GM18519 (cell line): ENCODE measurements around the gene TRIM40.
"Not testable (repeated sequence)": the region's sequence is repeated elsewhere in the genome, so short reads cannot be mapped to it uniquely, and the experiment has no call there.

ENCODE experiments used
- ATAC-seq: cut with Tn5 transposase; IDR thresholded peaks from one replicate; pipeline ENCODE4 v1.9.1; 2021; ENCODE audit warnings: mild to moderate bottlenecking, moderate library complexity; ENCODE audit not compliant: unreplicated experiment, low FRiP score

Gene TRIM40

DNA sequence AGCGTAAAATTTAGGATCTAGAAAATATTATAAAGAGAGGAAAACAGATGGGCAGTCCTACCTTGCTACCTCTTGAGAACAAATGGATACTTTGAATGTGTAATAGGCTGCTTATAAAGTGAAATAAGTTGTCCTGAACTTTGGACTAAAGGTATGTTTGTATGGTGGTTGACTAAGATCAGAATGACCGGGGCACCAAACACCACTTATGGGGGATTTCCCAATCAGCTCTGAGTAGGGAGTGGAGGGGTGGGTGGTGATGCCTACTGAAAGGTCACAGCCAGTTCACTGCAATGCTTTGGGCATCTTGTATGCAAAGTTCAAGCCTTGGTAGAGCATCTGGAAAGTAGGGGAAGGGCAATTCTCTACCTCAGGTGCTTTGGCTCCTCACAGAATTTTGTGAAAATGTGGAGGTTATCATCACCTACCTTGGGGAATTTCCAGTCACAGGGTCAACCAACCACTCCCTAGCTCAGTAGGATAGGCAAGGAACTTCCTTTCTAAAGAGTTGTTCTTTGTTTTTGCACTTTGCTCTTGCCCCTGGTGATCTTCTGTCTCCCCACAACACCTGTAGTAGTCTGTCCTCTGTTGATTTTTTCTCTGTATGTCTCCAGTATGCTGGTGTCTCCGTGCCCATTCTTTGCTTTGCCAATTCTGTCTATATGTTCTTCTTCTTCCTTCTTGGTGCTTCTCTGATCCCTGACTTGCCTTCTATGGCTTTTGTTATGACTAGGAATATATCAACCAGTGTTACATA, 22.8 kb upstream of the TRIM40 start, which contains the start of gene TRIM31:
Gene TRIM31, minus strand, starts transcription at position 88 of the 757 bp plus-strand sequence. CDS start 285 bp downstream, outside the sequence.
- no peak for ATAC-seq

DNA sequence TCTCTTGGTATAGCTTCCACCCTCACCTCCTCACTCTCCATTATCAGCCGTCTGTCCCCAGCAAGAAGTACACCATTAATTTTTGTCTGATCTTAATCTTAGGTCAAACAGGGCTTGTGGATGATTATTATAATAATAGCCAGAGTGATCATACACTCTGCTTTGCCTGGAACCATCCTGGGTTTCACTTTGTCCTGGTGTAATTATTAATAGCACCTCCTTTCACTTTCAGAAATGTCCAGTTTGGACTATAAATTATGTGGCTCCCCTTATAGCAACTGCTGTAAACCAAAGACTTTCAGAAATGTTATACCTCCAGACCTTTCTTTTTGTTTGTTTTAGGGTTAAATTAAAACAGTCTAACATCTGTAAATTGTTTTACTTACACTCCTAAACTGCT, 22.1 kb upstream of the TRIM40 start:
- ATAC-seq = no peak

DNA sequence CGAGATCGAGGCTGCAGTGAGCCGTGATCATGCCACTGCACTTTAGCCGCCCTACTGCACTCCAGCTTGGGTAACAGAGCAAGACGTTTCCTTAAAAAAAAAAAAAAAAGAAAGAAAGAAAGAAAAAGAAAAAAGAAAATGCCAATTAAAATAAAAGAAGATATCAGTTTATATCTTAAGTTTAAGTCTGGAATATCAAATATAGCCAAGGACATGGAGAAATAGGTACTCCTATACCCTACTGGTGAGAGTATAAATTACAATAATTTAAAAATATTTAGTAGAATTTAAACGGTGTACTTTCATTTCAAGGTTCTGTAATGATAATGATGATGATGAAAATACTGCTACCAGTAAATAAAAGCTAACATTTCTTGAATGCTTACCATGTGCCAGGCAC, 19.2 kb upstream of the TRIM40 start:
- ATAC-seq = no peak

DNA sequence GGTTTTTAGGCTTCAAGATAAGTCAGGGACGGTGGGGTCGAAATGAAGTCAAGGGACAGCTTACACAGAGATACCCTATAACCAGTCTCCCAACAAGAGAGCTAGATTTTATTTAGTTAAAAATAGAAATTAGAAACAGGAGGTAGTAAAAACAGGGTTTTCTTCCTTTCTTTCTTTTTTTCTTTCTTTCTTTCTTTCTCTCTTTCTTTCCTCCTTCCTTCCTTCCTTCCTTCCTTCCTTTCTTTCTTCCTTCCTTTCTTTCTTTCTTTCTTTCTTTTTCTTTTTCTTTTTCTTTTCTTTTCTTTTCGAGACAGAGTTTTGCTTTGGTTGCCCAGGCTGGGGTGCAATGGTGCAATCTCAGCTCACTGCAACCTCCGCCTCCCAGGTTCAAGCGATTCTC, 17.2 kb upstream of the TRIM40 start:
- ATAC-seq = not testable (repeated sequence)

DNA sequence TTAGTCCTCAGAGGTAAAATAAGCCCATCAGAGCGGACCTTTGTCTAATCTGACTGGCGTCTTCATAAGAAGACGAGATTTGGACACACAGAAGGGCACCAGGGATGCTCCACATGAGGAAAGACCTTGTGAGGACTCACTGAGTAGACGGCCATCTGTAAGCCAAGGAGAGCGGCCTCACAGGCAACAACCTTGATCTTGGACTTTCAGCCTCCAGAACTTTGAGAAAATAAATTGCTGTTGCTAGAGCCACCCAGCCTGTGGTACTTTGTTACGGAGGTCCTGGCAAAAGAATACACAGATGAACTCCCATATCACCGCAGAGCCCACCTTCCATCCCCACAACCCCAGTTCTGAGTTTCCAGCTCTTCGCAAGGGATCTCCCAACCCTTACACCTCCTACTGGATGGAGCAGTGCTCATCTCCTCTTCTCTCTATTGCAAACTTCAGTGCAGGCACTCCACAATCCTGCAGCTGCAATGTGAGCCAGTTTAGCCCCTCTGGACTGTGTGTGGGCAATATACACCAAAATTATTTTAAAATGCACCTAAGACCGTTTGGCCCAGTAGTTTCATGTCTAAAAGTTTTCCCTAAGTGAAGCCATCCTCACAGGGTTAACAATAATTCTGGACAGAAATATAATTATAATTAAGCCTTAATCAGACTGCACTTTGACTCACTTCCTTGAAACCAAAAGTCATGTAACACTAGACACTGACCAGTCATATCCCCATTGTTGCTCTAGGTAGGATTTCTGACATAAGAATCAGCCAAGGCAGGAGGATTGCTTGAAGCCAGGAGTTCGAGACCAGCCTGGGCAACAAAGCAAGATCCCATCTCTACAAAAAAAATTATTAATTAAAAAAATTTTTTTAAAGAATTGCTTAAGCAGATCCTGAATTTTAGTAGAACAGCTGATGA, 14.2 kb upstream of the TRIM40 start:
- no peak for ATAC-seq

DNA sequence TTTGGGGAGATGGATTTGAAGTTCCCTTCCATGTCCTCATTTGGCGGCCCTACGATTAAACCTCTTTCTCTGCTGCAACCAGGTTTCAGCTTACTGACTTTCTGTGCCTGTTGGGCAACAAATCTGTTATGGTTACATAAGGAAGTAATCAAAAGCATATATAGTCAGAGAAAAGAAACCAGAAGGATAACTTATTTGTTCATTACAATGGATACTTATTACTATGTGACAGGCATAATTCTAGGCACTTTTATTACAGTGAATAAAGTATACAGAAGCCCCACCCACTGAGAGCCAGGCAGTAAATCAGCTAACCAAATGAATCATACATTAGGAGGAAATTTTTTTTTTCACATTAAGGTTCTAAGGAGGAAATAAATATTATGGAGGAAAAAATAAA, 13.4 kb upstream of the TRIM40 start:
- ATAC-seq = no peak

DNA sequence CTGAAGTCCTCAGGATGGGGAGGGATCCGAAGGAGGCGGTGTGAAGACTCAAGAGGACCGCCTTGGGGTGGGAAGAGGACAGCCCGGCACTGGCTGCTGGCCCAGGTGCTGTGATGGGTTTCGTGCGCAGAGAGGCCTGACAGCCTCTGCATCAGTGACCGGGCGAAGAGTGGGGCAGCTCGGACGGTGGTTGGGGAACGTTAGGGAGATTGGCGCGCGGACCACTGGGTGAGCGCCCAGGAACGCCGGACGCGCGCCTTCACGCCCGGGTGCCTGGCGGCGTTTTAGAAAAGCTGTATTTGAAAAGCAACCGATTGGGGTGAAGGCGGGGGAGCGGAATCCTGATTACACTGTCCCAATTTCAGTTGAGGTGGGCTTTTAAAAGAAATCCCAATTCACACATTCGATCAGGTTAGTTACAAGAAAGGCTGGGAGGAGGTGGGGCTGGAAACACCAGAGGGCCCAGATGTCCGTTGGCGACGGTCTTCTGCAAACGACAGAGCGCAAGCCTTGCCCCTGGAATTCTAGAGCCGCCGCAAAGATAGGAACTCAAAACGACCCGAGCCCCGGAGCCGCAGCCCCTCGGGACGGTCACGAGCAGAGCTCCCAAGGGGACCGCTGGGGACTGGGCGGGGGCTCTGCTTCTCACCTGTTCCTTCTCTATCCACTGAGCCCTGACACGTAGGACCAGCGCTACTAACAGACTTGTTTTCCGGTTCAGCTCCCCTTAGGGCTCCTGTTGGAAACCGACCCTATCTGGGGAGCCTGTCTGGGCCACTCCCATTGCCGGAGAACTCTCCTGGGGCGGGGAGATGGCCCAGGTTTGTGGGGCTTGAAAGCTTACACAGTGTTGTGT, 8.5 kb upstream of the TRIM40 start:
- no peak for ATAC-seq

DNA sequence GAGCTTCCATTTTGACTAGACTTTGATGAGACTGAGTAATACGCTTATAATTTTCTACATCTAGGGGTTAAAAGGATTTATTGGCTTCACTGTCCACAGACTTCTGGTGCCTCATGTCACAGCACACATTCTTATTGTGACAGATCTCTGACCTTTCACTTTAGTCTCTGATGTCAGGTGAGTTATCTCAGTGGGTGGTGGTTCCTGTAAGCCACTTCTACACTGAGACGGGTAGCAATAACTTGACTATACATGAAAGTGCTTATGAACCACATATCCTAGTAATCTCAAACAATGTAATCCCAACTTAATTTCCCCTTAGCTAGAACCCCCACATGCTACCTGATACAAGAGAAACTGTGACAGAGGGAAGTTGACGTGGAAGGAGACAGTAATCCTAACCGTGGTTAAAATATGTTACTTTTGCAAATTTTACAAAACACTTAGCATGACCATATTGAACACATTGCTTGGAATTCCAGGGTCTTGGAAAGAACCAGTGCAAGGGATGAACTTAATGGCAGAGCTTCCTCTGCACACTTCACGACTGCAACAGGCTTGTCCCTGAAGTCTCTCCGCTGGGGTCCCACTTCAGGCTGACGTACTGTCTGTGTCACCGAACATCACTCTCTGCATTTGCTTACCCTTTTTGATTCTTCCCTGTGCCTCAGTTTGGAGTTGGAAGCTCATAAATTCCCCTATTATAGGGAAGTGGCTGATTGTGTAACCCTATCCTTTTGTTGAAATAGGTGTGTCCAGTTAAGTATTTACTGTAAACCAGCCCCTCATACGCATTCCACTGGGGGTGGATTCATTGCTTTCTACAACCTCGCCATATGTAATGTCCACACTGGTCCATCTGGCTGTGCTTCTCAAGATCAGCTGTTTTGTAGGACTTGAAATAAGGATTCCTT, 6.4 kb upstream of the TRIM40 start:
- ATAC-seq = no peak

DNA sequence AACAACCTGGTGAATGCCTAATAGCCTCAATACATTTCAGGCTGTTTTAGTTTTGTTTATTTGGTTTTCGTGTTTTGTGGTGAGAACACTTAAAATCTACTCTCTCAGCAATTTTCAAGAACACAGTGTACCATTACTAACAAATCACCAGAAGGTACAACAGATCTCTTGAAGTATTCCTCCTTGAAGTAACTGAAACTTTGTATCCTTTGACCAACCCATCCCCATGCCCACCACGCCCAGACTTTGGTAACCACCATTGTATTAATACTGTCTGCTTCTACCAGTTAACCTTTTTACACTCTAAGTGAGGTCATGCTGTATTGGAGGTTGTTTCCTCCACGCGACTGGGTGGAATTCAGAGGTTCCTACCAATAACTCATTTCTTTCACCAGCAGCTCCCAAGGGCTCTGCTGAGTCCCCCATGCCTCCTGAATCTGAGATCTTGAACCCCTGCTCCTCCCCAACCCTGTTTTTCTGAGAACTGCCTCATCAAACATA, 5.7 kb upstream of the TRIM40 start:
- no peak for ATAC-seq

DNA sequence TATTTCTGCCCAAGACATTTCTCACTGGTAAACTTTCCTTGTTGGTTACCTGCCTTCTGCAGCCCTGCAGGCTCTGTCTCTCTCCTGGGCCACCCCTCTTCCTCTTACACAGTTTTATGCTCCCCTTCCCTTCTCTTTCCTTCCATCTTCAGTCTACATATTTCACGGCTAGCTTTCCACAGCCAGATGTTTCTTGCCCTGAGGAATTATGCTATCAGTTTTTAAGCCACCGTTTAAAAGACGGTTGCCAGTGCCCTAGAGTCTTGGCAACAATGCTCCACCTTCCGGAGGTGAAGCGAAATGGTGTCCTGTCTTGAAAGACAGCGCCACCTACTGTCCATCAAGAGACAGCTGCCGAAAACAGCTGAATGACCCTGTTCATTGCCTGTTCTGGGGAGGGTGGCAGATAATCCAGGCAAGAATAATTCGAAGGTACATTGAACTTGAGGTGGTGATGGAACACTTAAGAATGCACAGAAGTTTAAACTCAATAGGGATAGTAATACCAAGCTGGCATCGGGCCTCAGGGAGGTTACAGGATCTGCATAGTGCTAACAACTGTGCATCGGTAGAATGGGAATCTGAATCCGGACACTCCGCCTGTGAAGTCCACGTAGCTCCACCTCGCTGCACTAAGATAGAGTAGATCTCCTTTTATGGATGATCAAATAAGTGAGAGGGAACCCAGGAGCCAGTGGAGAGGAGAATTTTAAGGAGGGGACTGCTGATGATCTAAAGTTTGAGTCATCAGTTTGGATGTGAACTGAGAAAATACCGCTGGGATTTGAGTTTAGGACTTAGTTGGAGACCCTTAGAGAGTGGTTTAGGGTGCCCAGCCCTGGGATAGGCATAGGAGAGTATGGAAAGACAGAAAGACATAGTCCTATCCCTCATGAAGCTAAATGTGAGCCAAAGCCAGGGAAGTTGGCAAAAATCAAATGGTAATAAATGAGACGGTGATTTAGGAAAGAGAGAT, 4.8 kb upstream of the TRIM40 start:
- peak; percentile 49 for ATAC-seq

DNA sequence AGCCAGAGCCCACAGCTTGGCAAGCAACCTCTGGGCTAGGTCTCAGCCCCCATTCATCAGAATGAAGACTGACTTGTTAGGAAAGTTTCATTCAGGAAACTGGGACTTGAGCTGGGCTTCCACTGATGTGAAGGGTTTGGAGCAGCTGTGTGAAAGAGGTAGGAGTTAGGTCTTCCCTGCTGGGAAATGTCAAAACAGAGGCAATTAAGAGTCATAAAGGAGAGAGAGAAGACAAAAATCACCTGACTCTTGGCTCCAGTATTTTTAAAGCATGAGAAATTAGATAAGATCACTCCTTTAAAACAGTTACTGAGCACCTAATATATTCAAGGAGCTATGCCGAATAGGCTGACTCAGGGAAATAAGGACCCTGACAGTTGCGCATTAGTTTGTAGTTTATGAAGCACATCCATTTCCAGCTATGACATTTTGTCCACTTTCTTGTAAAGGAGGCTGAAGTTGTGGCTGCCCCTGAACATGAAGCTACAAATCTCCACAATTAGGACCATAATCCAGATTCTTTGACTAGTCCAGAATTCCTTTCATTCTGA, 3.9 kb upstream of the TRIM40 start:
- ATAC-seq = no peak

DNA sequence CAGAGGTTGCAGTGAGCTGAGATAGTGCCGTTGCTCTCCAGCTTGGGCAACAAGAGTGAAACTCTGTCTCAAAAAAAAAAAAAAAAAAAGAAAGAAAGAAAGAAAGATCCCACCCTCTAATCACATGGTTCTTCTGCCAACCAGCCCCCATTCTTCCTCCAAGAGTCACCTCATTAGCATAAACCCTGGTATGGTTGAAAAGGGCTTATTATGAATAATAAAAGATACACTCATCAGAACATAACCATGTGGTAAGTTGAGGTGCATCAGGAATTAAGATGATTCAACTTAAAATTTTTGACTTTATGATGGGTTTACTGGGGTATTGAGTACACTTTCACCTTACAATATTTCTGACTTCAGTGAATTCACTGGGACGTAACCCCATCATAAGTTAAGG, 793 bp upstream of the TRIM40 start:
- no peak for ATAC-seq

DNA sequence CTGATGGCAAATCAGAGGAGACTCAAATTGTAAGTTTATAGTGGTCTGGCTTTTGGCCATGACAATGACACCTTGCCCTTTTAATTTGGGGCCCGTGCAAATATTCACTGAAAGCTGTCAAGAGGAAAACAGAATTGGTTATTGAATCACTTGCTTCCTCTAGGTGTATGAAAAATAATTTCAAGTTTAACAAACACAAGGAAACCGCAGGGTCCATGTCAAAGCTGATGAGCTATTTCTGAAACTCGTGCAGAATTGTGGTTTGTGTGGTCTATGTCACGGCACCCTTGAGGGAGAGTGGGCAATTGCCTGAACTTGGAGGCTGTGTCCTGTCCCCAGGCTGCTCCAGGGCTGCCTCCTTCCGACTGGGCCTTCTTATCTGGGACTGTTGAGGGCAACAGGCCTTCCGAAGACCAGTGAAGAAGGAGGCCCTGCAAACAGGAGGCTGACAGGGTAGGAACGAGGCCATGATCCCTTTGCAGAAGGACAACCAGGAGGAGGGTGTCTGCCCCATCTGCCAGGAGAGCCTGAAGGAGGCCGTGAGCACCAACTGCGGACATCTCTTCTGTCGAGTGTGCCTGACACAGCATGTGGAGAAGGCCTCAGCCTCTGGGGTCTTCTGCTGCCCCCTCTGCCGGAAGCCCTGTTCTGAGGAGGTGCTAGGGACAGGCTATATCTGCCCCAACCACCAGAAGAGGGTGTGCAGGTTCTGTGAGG, 788 bp downstream of the TRIM40 start:
- ATAC-seq = no peak

DNA sequence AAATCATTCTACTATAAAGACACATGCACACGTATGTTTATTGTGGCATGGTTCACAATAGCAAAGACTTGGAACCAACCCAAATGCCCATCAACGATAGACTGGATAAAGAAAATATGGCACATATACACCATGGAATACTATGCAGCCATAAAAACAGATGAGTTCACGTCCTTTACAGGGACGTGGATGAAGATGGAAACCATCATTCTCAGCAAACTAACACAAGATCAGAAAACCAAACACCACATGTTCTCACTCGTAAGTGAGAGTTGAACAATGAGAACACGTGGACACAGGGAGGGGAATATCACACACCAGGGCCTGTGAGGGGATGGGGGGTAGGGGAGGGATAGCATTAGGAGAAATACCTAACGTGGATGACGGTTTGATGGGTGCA, 4.3 kb downstream of the TRIM40 start:
- ATAC-seq = not testable (repeated sequence)

DNA sequence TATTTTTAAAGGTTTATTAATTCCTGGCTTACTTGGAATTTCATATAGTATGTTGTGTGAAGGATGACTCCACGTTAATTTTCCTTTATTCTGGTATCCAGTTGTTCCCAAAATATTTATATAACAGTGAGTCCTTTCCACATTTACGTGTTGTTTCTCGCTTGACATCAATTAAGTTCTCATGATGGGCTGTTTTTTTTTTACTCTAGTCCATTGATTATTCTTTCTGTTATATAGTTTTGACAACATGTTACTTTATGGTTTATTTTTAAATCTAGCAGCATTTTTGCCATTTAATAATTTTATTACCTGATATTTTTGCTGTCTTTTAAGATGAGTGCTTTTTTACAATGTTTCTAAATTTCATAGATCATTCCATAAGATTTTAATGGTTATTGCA, 6.7 kb downstream of the TRIM40 start:
- ATAC-seq = no peak

DNA sequence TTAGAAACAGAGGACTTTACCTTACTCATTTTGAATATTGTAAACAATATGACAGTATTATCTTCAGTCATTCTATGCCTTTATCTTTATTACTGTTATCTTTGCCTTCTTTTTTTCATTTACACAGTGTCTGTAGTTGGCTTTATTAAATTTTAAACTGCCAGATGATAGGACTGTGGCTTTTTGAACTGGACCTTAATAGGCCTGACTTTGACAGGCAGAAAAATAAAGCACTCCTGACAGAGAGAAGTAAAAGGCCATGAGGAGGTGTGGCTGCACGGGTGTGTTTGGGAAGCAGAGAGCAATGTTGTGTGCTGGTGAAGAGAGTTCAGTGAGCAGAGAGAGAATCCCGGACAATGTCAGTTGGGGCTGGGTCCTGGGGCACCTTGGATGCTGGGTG, 7.8 kb downstream of the TRIM40 start:
- no peak for ATAC-seq

DNA sequence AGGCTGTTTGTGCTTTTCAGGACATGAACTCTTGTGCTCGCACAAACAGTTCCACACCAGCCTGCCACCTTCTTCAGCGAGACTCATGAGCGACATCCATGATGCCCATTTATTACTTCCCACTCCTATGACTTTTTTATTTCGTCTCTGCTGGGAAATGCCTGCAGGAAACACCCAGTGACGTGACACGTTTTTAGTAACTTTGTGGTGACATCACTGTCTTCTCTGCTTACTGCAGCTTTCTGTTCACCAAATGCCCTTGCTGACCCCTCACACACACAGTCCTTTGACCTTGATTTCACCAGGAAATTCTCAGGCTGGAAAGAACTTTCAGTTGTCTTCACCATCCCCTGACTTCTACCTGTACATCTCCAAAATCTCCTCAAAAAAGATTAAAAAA, 8.9 kb downstream of the TRIM40 start:
- ATAC-seq = no peak
